Lower leg skin (tissue), 4 donors: ENCODE data around the gene ATP13A1. TPM values are rescaled to one million over a fixed set of nuclear protein-coding genes. Genes with fewer than 3 reads are reported as not detected.
A peak's percentile ranks its signal among the peaks of the same experiment; 100 is the strongest.

ENCODE experiments used
- DNase-seq, 2 donors: peaks; one replicate each; pipeline ENCODE4 v3.0.0-alpha.2; 2019; ENCODE audit warnings: low spot score in 2 of 2
- H3K4me3 ChIP-seq: fragments of 200-600 bp; sonication (generic); 2 replicates; pipeline ENCODE4 v1.5.1; 2017; ENCODE audit warnings: mild to moderate bottlenecking, low read depth; ENCODE audit not compliant: poor library complexity, severe bottlenecking
- CTCF ChIP-seq, 3 donors: fragments of 450-650 bp; IDR thresholded peaks; one replicate each; pipeline ENCODE4 v1.5.1; 2016; ENCODE audit warnings: antibody characterized with exemption in 3 of 3, mild to moderate bottlenecking in 3 of 3, moderate library complexity in 2 of 3
- POLR2A ChIP-seq, 2 donors: fragments of 450-650 bp; IDR thresholded peaks; one replicate each; pipeline ENCODE4 v1.6.1; 2016 to 2017; ENCODE audit warnings: antibody characterized with exemption in 2 of 2, mild to moderate bottlenecking in 1 of 2, moderate library complexity in 1 of 2
- WGBS, 2 donors: methylation state at CpG; one replicate each; pipeline ENCODE4 v1.1.5; 2018; 5-methylcytosine and 5-hydroxymethylcytosine counted together
- intact Hi-C: fragments of 100-400 bp; cut with DNase I; formaldehyde crosslinking; loops from one replicate; pipeline ENCODE4 v1.15.0; 2023; ENCODE audit warnings: low total_unique reads
- total RNA-seq, 4 donors: library from RNA; depleted of rRNA; stranded (reverse); fragments of >200 nt; gene quantifications; one replicate each; pipeline ENCODE4 v1.1.0, GENCODE V29; 2016

Gene ATP13A1
- total RNA-seq, 4 donors from 2014 or later: 60.8 to 162 (median 109) TPM

- no peak for TF ChIP-seq CTCF (IDR thresholded peaks at IDR 0.05)
- TF ChIP-seq POLR2A (IDR thresholded peaks at IDR 0.05): no peak
- no peak for DNase-seq
- WGBS, 2 donors: 93 to 98% methylated on average over 9 to 10 of the region's 11 CpGs
- H3K4me3 ChIP-seq: no peak overlapping the region
- intact Hi-C loops: no loop called here
Observed at GRCh38 chr19:19630062-19630414, 33.4 kb downstream of the ATP13A1 start.

- 9 to 41% methylated on average over 23 to 25 of the region's 51 CpGs for WGBS, 2 donors
- intact Hi-C loops: no loop called here
- TF ChIP-seq POLR2A (IDR thresholded peaks at IDR 0.05) (no peak), CTCF (IDR thresholded peaks at IDR 0.05) (no peak)
- H3K4me3 ChIP-seq: peak overlapping the region; percentile 29
- no peak for DNase-seq
Observed at GRCh38 chr19:19628501-19629134, 34.9 kb downstream of the ATP13A1 start.

- H3K4me3 ChIP-seq: peak within 1 kb of the TSS; percentile 29
- no peak for DNase-seq
- TF ChIP-seq POLR2A (IDR thresholded peaks at IDR 0.05) (no peak), CTCF (IDR thresholded peaks at IDR 0.05) (no peak)
- intact Hi-C loops: no loop called here
- WGBS, 2 donors: 1 to 2% methylated on average over 27 to 47 of the region's 87 CpGs
Observed at GRCh38 chr19:19627621-19628500, 35.6 kb downstream of the ATP13A1 start, which contains the start of gene LPAR2. Gene LPAR2, minus strand, starts transcription at chr19:19628220. Its CDS starts 945 bp downstream, at chr19:19627275.

- intact Hi-C loops: no loop called here
Observed at GRCh38 chr19:19626516-19627472, 36.7 kb downstream of the ATP13A1 start.

More at GRCh38 chr19:19626516-19627472, 36.7 kb downstream of the ATP13A1 start:
- TF ChIP-seq POLR2A (IDR thresholded peaks at IDR 0.05) (no peak), CTCF (IDR thresholded peaks at IDR 0.05) (no peak)
- H3K4me3 ChIP-seq: no peak overlapping the region
- 89 to 92% methylated on average over 46 to 48 of the region's 48 CpGs for WGBS, 2 donors
- DNase-seq: no peak
